Measurements from ENCODE around the gene LRRC66. TPM values are rescaled to one million over a fixed set of nuclear protein-coding genes. Genes with fewer than 3 reads are reported as not detected.

The LRRC66 gene
- total and polyA plus RNA-seq, 9 of the 15 experiments (the other 6 are each of a cell fraction or from before 2014, with no cell fraction given), result not detected

GRCh38 chr4:52069571-52069970 is 49.4 kb upstream of the LRRC66 start:
- H3K27ac ChIP-seq (ENCODE audit: extremely low read depth, low read depth, low read length), result no peak overlapping the region
- no peak for ATAC-seq
- no peaks in the 10 kb centered on the region for H3K36me3 ChIP-seq (ENCODE audit: control insufficient read depth, insufficient read depth, low read length)
- 0% methylated on average over 1 of the region's 1 CpG for WGBS (ENCODE audit: insufficient coverage, low coverage, missing lambda C conversion rate)
- intact Hi-C loops (cut with micrococcal nuclease) (no loop called here), in situ Hi-C loops (cut with MboI) (no loop called here)
- H3K79me2 ChIP-seq (ENCODE audit: control insufficient read depth, insufficient read depth, low read length), result no peaks in the 10 kb centered on the region
- ChIA-PET CTCF (ENCODE audit: low intra/inter-chr PET ratio) (no interaction called here), POLR2A (no interaction called here)
- H3K4me1 ChIP-seq (replicated peaks in 1 of 2; ENCODE audit: control insufficient read depth in 2 of 2, insufficient read depth in 2 of 2, low read length in 2 of 2), result no peaks in the 10 kb centered on the region
- H4K20me1 ChIP-seq (replicated peaks; ENCODE audit: control insufficient read depth, insufficient read depth, low read length), result no peaks in the 10 kb centered on the region
- no peaks in the 10 kb centered on the region for H3K9me1 ChIP-seq (ENCODE audit: control insufficient read depth, insufficient read depth, low read length)
- H2AFZ ChIP-seq (ENCODE audit: low read depth, low read length), result no peak overlapping the region
- no peak overlapping the region for H3K9ac ChIP-seq (ENCODE audit: insufficient read depth in 1 of 2, low read depth in 2 of 2, low read length in 2 of 2)
- H3K9me3 ChIP-seq (replicated peaks; ENCODE audit: control insufficient read depth, insufficient read depth, low read depth, low read length), result no peaks in the 10 kb centered on the region
- H3K27me3 ChIP-seq (ENCODE audit: control insufficient read depth in 2 of 2, insufficient read depth in 2 of 2, low read length in 2 of 2), result no peaks in the 10 kb centered on the region
- no peak for DNase-seq (ENCODE audit: extremely low read depth in 1 of 4, low spot score in 3 of 4)
- H3K4me2 ChIP-seq (ENCODE audit: insufficient read depth, low read length), result no peak overlapping the region
- FAIRE-seq, result no peak
- TF ChIP-seq ZNF316 (IDR thresholded peaks at IDR 0.05) (no peak), EWSR1 (IDR thresholded peaks at IDR 0.05; ENCODE audit: borderline replicate concordance, low read depth, partially characterized antibody) (no peak), MIER1 (IDR thresholded peaks at IDR 0.05; ENCODE audit: low read depth) (no peak), REST (IDR thresholded peaks at IDR 0.05; ENCODE audit: borderline replicate concordance) (no peak), REST (CRISPR knock-in tag; IDR thresholded peaks at IDR 0.05; ENCODE audit: low read depth) (no peak)
- H3K4me3 ChIP-seq, result no peak overlapping the region
- BruUV-seq (replicated peaks), result no TSS peak
